GM18909 (cell line): ENCODE results near the gene IGFBP1.
A peak's percentile ranks its signal among the peaks of the same experiment; 100 is the strongest.

Experiments used
- ATAC-seq: cut with Tn5 transposase; IDR thresholded peaks from one replicate; pipeline ENCODE4 v1.9.1; 2021; ENCODE audit warnings: mild to moderate bottlenecking; ENCODE audit not compliant: unreplicated experiment, poor library complexity

Gene IGFBP1

GRCh38 chr7:45897042-45897690 lies 8.9 kb downstream of the IGFBP1 start:
- ATAC-seq = no peak

GRCh38 chr7:45898222-45898621 lies 9.9 kb downstream of the IGFBP1 start:
- no peak for ATAC-seq

GRCh38 chr7:45901566-45901965 lies 13.3 kb downstream of the IGFBP1 start:
- no peak for ATAC-seq

- no peak for ATAC-seq
Observed at GRCh38 chr7:45902820-45903219, 14.5 kb downstream of the IGFBP1 start.

GRCh38 chr7:45909561-45909960 lies 21.3 kb downstream of the IGFBP1 start:
- ATAC-seq = no peak

GRCh38 chr7:45910855-45911254 lies 22.6 kb downstream of the IGFBP1 start:
- no peak for ATAC-seq

GRCh38 chr7:45911311-45911710 lies 23.0 kb downstream of the IGFBP1 start:
- ATAC-seq = no peak

- no peak for ATAC-seq
Observed at GRCh38 chr7:45912972-45913371, 24.7 kb downstream of the IGFBP1 start.

GRCh38 chr7:45914911-45915310 lies 26.6 kb downstream of the IGFBP1 start:
- no peak for ATAC-seq

- no peak for ATAC-seq
Observed at GRCh38 chr7:45915606-45916005, 27.3 kb downstream of the IGFBP1 start.

- ATAC-seq = no peak
Observed at GRCh38 chr7:45917064-45917463, 28.8 kb downstream of the IGFBP1 start.

GRCh38 chr7:45917658-45918057 lies 29.4 kb downstream of the IGFBP1 start:
- ATAC-seq = peak; percentile 69

GRCh38 chr7:45918556-45918955 lies 30.3 kb downstream of the IGFBP1 start:
- no peak for ATAC-seq

GRCh38 chr7:45919231-45919784 lies 31.0 kb downstream of the IGFBP1 start:
- no peak for ATAC-seq

GRCh38 chr7:45919993-45920459 lies 31.7 kb downstream of the IGFBP1 start:
- ATAC-seq = no peak

- ATAC-seq = peak; percentile 38
Observed at GRCh38 chr7:45920502-45921380, 32.5 kb downstream of the IGFBP1 start, which contains the start of gene IGFBP3. IGFBP3 (minus strand) TSS chr7:45921272; CDS start chr7:45921140, 132 bp downstream.

GRCh38 chr7:45921381-45921698 lies 33.1 kb downstream of the IGFBP1 start:
- no peak for ATAC-seq

- no peak for ATAC-seq
Observed at GRCh38 chr7:45921699-45922519, 33.6 kb downstream of the IGFBP1 start.

- ATAC-seq = no peak
Observed at GRCh38 chr7:45922810-45923209, 34.5 kb downstream of the IGFBP1 start.

- no peak for ATAC-seq
Observed at GRCh38 chr7:45923290-45923689, 35.0 kb downstream of the IGFBP1 start.
